AG08395 (cell line): Measurements from ENCODE around the gene MAP4K4.
"Not testable (repeated sequence)": the region's sequence is repeated elsewhere in the genome, so short reads cannot be mapped to it uniquely, and the experiment has no call there.

Source experiments
- DNase-seq: peaks from one replicate; pipeline ENCODE4 v3.0.0; 2012; ENCODE audit warnings: mixed read lengths, low spot score

Gene MAP4K4

DNA sequence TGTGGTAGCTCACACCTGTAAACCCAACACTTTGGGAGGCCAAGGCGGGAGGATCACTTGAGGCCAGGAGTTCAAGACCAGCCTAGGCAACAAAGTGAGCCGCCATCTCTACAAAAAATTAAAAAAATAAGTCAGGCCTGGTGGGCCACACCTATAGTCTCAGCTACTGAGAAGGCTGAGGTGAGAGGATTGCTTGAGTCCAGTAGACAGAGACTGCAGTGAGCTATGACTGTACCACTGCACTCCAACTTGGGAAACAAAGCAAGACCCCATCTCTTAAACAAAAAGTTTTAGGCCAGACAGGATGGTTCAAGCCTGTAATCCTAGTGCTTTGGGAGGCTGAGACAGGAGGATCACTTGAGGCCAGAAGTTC lies 224.4 kb downstream of the MAP4K4 start:
- DNase-seq, result no peak

DNA sequence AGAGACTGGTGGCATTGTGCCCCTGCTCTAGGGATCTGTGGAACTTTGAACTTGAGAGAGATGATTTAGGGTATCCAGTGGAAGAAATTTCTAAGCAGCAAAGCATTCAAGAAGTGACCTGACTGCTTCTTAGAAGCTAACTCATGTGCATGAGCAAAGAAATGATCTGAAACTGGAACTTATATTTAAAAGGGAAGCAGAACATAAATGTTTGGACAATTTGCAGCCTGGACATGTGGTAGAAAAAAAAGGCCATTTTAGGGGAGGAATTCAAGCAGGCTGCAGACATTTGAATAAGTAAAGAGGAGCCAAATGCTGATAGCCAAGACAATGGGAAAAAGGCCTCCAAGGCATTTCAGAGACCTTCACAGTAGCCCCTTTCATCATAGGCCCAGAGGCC lies 226.8 kb downstream of the MAP4K4 start:
- not testable (repeated sequence) for DNase-seq

DNA sequence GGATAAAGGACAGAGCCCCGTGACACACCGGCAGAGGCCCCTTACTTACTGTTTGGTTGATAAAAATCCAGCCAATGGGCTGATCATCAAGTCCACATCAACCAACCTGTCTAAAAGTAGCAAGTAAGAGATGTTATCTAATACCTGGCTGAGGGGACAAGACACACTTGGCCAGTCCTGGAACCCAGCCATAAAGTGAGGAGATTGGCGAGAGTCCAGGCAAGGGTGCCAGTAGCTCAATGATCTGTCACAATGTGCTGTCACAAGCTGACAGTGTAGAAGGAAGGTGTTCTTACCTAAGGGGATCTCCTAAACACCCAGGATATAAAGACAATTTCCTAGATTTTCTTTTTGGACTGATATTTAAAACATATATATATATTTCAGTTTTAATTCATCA lies 232.5 kb downstream of the MAP4K4 start:
- no peak for DNase-seq

DNA sequence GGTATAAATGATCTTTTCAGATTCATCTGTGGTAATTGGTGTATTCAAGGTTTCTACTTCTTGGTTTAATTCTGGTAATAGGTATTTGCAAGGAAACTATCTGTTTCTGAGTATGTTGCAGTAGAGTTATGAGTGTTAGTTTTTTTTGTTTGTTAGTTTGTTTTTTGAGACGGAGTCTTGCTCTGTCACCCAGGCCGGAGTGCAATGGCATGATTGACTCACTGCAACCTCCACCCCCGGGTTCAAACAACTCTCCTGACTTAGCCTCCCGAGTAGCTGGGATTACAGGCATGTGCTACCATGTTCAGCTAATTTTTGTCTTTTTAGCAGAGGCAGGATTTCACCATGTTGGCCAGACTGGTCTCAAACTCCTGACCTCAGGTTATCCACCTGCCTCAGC lies 233.3 kb downstream of the MAP4K4 start:
- no peak for DNase-seq

DNA sequence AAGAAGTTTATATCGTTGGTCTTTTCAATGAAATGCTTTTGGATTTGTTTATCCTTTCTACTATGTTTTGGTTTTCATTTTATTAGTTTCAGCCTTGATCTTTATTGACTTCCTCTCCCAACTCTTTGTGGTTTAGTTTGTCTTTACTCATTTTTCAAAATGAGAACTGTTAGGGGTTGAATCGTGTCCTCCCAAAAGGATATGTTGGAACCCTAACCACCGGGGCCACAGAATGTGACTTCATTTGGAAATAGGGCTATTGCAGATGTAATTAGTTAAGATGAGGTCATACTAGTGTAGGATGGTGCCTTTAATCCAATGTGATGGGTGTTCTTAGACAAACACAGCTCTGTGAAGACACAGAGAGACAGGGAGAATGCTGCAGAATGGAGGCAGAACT lies 233.9 kb downstream of the MAP4K4 start:
- no peak for DNase-seq

DNA sequence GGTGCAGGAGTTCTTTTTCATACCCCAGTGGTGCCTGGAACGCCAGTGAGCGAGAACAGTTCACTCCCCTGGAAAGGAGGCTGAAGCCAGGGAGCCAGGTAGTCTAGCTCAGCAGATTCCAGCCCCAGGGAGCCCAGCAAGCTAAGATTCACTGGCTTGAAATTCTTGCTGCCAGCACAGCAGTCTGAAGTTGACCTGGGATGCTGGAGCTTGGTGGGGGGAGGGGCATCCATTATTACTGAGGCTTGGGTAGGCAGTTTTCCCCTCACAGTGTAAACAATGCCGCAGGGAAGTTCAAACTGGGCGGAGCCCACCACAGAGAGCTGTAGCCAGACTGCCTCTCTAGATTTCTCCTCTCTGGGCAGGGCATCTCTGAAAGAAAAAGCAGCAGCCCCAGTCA lies 238.3 kb downstream of the MAP4K4 start:
- DNase-seq, result not testable (repeated sequence)

DNA sequence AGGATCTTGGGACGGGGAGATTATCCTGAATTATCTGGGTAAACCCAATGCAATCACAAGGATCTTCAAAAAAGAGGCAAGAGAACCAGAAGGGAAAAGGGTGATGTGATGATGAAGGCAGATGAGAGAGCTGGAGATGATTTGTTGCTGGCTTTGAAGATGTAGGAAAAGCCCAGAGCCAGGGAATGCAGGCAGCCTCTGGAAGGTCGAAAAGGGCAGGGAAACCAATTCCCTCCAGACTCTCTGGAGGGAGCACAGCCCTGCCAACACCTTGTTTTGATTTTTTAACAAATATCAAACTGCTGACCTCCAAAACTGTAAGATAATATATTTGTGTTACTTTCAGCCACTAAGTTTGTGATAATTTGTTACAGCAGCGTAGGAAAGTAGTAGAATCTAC lies 245.3 kb downstream of the MAP4K4 start:
- no peak for DNase-seq
